PC-3 (cell line): Measurements from ENCODE around the gene AFF4. TPM values are rescaled to one million over a fixed set of nuclear protein-coding genes. Genes with fewer than 3 reads are reported as not detected.

Experiments used
- ATAC-seq: fragments of 200-7000 bp; cut with Tn5 transposase; 2 replicates; pipeline ENCODE4 v1.9.1; 2020; ENCODE audit warnings: mild to moderate bottlenecking, moderate library complexity
- BruUV-seq: library from RNA; stranded (reverse); fragments of 400-500 nt; replicated peaks from 2 replicates; lab custom pipeline; 2021; lab: Mats Ljungman, UMichigan
- CTCF ChIA-PET: fragments of 300-600 bp; sonication (Branson Sonifier 250); formaldehyde crosslinking; loops from one replicate; lab custom pipeline; 2022; ENCODE audit warnings: antibody characterized with exemption; lab: Charles Lee
- POLR2A ChIA-PET: fragments of 300-600 bp; sonication (Branson Sonifier 250); formaldehyde crosslinking; loops from one replicate; lab custom pipeline; 2022; ENCODE audit warnings: antibody characterized with exemption; ENCODE audit not compliant: unreplicated experiment; lab: Charles Lee
- DNase-seq: peaks from one replicate; pipeline ENCODE4 v3.0.0-alpha.2; 2015
- H2AFZ ChIP-seq: fragments of 300-600 bp; sonication (generic); 2 replicates; pipeline ENCODE4 v1.6.0; 2016; ENCODE audit warnings: antibody characterized with exemption, low read length
- H3F3A ChIP-seq: fragments of 300-600 bp; sonication (generic); one replicate; pipeline ENCODE4 v1.6.0; 2017; ENCODE audit warnings: antibody characterized with exemption, low read length, control low read depth, mild to moderate bottlenecking; ENCODE audit not compliant: unreplicated experiment
- H3K27ac ChIP-seq: fragments of 300-600 bp; sonication (generic); 2 replicates; pipeline ENCODE4 v1.5.1; 2016; ENCODE audit warnings: mild to moderate bottlenecking, low read length
- H3K27me3 ChIP-seq: fragments of 300-600 bp; sonication (generic); 2 replicates; pipeline ENCODE4 v1.6.1; 2016; ENCODE audit warnings: low read length, mixed read lengths
- H3K36me3 ChIP-seq: fragments of 300-600 bp; sonication (generic); 2 replicates; pipeline ENCODE4 v1.6.1; 2016; ENCODE audit warnings: low read depth, mixed run types, low read length, mixed read lengths
- H3K4me1 ChIP-seq: fragments of 300-600 bp; sonication (generic); 2 replicates; pipeline ENCODE4 v1.5.1; 2016; ENCODE audit warnings: low read length; ENCODE audit not compliant: insufficient read depth
- H3K4me2 ChIP-seq: fragments of 300-600 bp; sonication (generic); 2 replicates; pipeline ENCODE4 v1.6.0; 2016; ENCODE audit warnings: low read length
- H3K4me3 ChIP-seq: fragments of 300-600 bp; sonication (generic); 2 replicates; pipeline ENCODE4 v1.5.1; 2016; ENCODE audit warnings: mild to moderate bottlenecking, low read length, mixed read lengths
- H3K79me2 ChIP-seq: fragments of 300-600 bp; sonication (generic); 2 replicates; pipeline ENCODE4 v1.6.1; 2017; ENCODE audit warnings: low read length, mixed read lengths
- H3K9ac ChIP-seq: fragments of 300-600 bp; sonication (generic); 2 replicates; pipeline ENCODE4 v1.6.0; 2016; ENCODE audit warnings: mild to moderate bottlenecking, low read length
- H3K9me2 ChIP-seq: fragments of 300-600 bp; sonication (generic); replicated peaks from 2 replicates; pipeline ENCODE4 v1.6.1; 2016; ENCODE audit warnings: mixed run types, low read length, mixed read lengths
- H3K9me3 ChIP-seq: fragments of 300-600 bp; sonication (generic); 2 replicates; pipeline ENCODE4 v1.6.1; 2016; ENCODE audit warnings: low read length, mixed read lengths
- H4K20me1 ChIP-seq: fragments of 300-600 bp; sonication (generic); 2 replicates; pipeline ENCODE4 v1.6.1; 2016; ENCODE audit warnings: low read length, mixed read lengths
- EZH2 ChIP-seq: fragments of 300-600 bp; sonication (generic); IDR thresholded peaks from one replicate; pipeline ENCODE4 v1.6.1; 2017; ENCODE audit warnings: antibody characterized with exemption, mild to moderate bottlenecking, low read length; ENCODE audit not compliant: unreplicated experiment
- EZH2phosphoT487 ChIP-seq: fragments of 300-600 bp; sonication (generic); IDR thresholded peaks from 2 replicates; pipeline ENCODE4 v1.6.1; 2018; ENCODE audit warnings: mild to moderate bottlenecking, antibody characterized with exemption, low read length, borderline replicate concordance
- intact Hi-C: fragments of 100-400 bp; cut with micrococcal nuclease; formaldehyde crosslinking; loops from 2 replicates; pipeline ENCODE4 v1.9.0; 2023
- total RNA-seq: library from RNA; depleted of rRNA; stranded (reverse); fragments of >200 nt; gene quantifications from 2 replicates; pipeline ENCODE4 v1.2.3, GENCODE V29; 2014
- TF ChIP-seq, protein P1 (sequence below): fragments of 300-600 bp; sonication (generic); conservative IDR thresholded peaks from 2 replicates; pipeline ENCODE4 v1.5.1; 2017; ENCODE audit warnings: antibody characterized with exemption, low read depth, mild to moderate bottlenecking, low read length

AFF4 gene
- total RNA-seq, 1 experiment from 2014 or later = 23.5 TPM

DNA sequence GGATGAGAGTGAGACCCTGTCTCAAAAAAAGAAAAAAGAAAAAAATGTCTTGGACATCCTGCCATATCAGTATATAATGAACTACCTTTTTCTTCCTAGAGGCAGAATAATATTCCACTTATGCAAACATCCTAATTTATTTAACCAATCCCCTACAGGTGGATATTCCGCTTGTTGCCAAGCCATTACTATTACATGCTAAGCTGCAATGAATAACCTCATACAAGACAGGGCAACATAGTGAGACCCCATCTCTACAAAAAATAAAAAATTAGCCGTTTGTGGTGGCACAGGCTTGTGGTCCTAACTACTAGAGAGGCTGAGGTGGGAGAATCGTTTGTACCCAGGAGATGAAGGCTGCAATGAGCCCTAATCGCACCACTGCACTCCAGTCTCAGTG is 1.7 kb upstream of the AFF4 start:
- ChIA-PET POLR2A (no interaction called here), CTCF (no interaction called here)
- H3K79me2 ChIP-seq = peaks cover 33% of the 10 kb centered on the region
- H3F3A ChIP-seq = peaks cover 4% of the 10 kb centered on the region
- no peak overlapping the region for H3K4me3 ChIP-seq
- H2AFZ ChIP-seq = no peak overlapping the region
- H3K9me3 ChIP-seq = no peaks in the 10 kb centered on the region
- H3K9me2 ChIP-seq = no peaks in the 10 kb centered on the region
- DNase-seq (no peak), ATAC-seq (no peak)
- no peaks in the 10 kb centered on the region for H3K27me3 ChIP-seq
- no peak overlapping the region for H3K9ac ChIP-seq
- H3K27ac ChIP-seq = no peak overlapping the region
- no peaks in the 10 kb centered on the region for H3K36me3 ChIP-seq
- peaks cover 18% of the 10 kb centered on the region for H4K20me1 ChIP-seq
- H3K4me1 ChIP-seq = peaks cover 9% of the 10 kb centered on the region
- no peak for TF ChIP-seq EZH2
- TF ChIP-seq, protein P1, sequence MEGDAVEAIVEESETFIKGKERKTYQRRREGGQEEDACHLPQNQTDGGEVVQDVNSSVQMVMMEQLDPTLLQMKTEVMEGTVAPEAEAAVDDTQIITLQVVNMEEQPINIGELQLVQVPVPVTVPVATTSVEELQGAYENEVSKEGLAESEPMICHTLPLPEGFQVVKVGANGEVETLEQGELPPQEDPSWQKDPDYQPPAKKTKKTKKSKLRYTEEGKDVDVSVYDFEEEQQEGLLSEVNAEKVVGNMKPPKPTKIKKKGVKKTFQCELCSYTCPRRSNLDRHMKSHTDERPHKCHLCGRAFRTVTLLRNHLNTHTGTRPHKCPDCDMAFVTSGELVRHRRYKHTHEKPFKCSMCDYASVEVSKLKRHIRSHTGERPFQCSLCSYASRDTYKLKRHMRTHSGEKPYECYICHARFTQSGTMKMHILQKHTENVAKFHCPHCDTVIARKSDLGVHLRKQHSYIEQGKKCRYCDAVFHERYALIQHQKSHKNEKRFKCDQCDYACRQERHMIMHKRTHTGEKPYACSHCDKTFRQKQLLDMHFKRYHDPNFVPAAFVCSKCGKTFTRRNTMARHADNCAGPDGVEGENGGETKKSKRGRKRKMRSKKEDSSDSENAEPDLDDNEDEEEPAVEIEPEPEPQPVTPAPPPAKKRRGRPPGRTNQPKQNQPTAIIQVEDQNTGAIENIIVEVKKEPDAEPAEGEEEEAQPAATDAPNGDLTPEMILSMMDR = no peak
- no peak for TF ChIP-seq EZH2phosphoT487
- BruUV-seq = no TSS peak
- intact Hi-C loops = no loop called here
- H3K4me2 ChIP-seq = no peak overlapping the region

DNA sequence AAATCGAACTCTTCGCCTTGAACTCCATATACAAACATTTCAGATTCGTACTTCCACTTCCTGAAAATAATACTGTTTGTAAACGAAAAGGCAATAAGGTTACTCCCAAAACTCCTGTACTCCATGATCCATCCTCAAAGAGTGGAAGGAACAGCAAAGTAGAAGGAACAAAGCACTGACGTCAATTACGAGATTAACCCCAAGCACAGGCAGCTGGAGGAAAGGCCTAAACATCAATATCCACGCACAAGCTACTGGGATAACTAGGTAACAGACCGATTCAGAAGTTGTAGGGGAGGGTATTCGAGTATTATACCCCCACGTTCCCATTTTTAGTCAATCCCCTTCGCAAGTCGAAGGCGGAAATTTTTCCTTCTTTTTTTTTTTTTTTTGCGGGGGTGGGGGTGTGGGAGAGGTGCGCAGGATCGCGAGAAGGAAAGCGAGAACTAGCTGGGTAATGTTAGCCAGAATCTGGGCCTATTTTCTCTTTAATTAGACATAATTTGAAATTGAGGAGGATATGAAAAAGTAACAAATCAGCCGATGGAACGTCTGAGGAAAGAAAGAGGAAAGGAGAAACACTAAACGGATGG is 909 bp downstream of the AFF4 start:
- H2AFZ ChIP-seq = peak overlapping the region; percentile 78; the same call in 1 of the 2 replicates
- POLR2A ChIA-PET = interaction anchor here (0.7 kb wide), 1 partner anchor 72 kb away, joined by 33 read pairs; no protein-coding TSS in a partner anchor
- peaks cover 59% of the 10 kb centered on the region for H3K79me2 ChIP-seq
- peak overlapping the region; percentile 73 for H3K4me3 ChIP-seq
- TF ChIP-seq EZH2phosphoT487 = no peak
- no peak for TF ChIP-seq EZH2
- TF ChIP-seq, protein P1 = no peak
- no peaks in the 10 kb centered on the region for H3K9me3 ChIP-seq
- H3K4me2 ChIP-seq = peak overlapping the region; percentile 89
- peaks cover 9% of the 10 kb centered on the region for H3K4me1 ChIP-seq
- peak overlapping the region; percentile 93 for H3K9ac ChIP-seq
- TSS peak; percentile 51 for BruUV-seq
- intact Hi-C loops = loop anchor here (2.0 kb wide), 1 partner anchor 90 kb away; the partner anchor contains the start of gene HSPA4
- H3K9me2 ChIP-seq = no peaks in the 10 kb centered on the region
- H3F3A ChIP-seq = peaks cover 4% of the 10 kb centered on the region
- DNase-seq (peak; percentile 37), ATAC-seq (no peak)
- no peaks in the 10 kb centered on the region for H3K27me3 ChIP-seq
- H4K20me1 ChIP-seq = peaks cover 24% of the 10 kb centered on the region
- no peaks in the 10 kb centered on the region for H3K36me3 ChIP-seq
- CTCF ChIA-PET = no interaction called here
- peak overlapping the region; percentile 80 for H3K27ac ChIP-seq

DNA sequence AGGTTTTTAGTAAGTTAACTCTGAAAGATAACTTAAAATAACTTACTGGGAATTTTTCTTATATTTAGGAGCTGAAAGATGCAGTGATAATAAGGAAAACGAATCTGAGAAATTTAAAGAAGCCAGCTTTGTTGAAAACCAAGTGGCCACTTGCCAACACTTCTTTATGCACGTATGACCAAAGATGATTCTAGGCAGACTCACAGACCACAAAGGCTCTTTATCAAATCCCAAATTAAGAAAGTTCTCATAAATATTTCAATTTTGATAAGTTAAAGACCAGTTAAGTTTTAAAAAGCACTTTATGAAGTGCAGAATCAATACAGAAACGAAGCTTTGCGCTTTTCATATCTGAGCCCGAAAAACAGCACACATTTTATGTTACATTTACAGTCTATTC is 1.5 kb downstream of the AFF4 start:
- CTCF ChIA-PET = interaction anchor here (0.6 kb wide), 1 partner anchor 80 kb away, joined by 3 read pairs; no protein-coding TSS in a partner anchor

More for the DNA sequence above, 1.5 kb downstream of the AFF4 start:
- H4K20me1 ChIP-seq = peaks cover 24% of the 10 kb centered on the region
- H3K36me3 ChIP-seq = no peaks in the 10 kb centered on the region
- H3K4me1 ChIP-seq = peaks cover 9% of the 10 kb centered on the region
- POLR2A ChIA-PET = interaction anchor here (0.6 to 0.7 kb wide), 2 partner anchors 73 to 125 kb away, joined by 5 to 33 read pairs; no protein-coding TSS in a partner anchor
- H3F3A ChIP-seq = peaks cover 4% of the 10 kb centered on the region
- intact Hi-C loops = loop anchor here (2.0 kb wide), 1 partner anchor 91 kb away; the partner anchor contains the start of gene HSPA4
- H3K9me2 ChIP-seq = no peaks in the 10 kb centered on the region
- BruUV-seq = no TSS peak
- H3K4me2 ChIP-seq = peak overlapping the region; percentile 89
- no peak overlapping the region for H2AFZ ChIP-seq
- H3K9me3 ChIP-seq = no peaks in the 10 kb centered on the region
- peaks cover 65% of the 10 kb centered on the region for H3K79me2 ChIP-seq
- ATAC-seq = no peak
- peak overlapping the region; percentile 93 for H3K9ac ChIP-seq
- H3K4me3 ChIP-seq = peak overlapping the region; percentile 73
- H3K27ac ChIP-seq = peak overlapping the region; percentile 80
- H3K27me3 ChIP-seq = no peaks in the 10 kb centered on the region
- TF ChIP-seq EZH2phosphoT487 = no peak
- TF ChIP-seq, protein P1 = no peak
- peak; percentile 48 for DNase-seq
